ENCODE measurements around the gene LSM12. TPM values are rescaled to one million over a fixed set of nuclear protein-coding genes. Genes with fewer than 3 reads are reported as not detected.
A peak's percentile ranks its signal among the peaks of the same experiment; 100 is the strongest.
"Not testable (repeated sequence)": the region's sequence is repeated elsewhere in the genome, so short reads cannot be mapped to it uniquely, and the experiment has no call there.

Gene LSM12
- polyA plus RNA-seq, 4 donors, result 38.6 to 43.5 (median 40.2) TPM

- DNase-seq (ENCODE audit: low read depth in 4 of 4, low spot score in 2 of 4), result no peak
These were observed 54.1 kb downstream of the LSM12 start for GRCh38 chr17:44012391-44012790.

- no peak for DNase-seq (ENCODE audit: low read depth in 4 of 4, low spot score in 2 of 4)
These were observed 54.6 kb downstream of the LSM12 start for GRCh38 chr17:44011876-44012275.

- DNase-seq (ENCODE audit: low read depth in 4 of 4, low spot score in 2 of 4), result no peak
These were observed 55.4 kb downstream of the LSM12 start for GRCh38 chr17:44010966-44011647.

GRCh38 chr17:44008205-44008909 lies 58.1 kb downstream of the LSM12 start:
- no peak for DNase-seq (ENCODE audit: low read depth in 4 of 4, low spot score in 2 of 4)

GRCh38 chr17:44007346-44008204 lies 58.9 kb downstream of the LSM12 start:
- DNase-seq (ENCODE audit: low read depth in 4 of 4, low spot score in 2 of 4), result no peak

GRCh38 chr17:44006598-44007345 lies 59.7 kb downstream of the LSM12 start:
- peak; percentile 89 to 94 (median 90) for DNase-seq (ENCODE audit: low read depth in 4 of 4, low spot score in 2 of 4)

- no peak for DNase-seq (ENCODE audit: low read depth in 4 of 4, low spot score in 2 of 4)
These were observed 60.2 kb downstream of the LSM12 start for GRCh38 chr17:44006272-44006597.

GRCh38 chr17:44005527-44006271 lies 60.8 kb downstream of the LSM12 start:
- no peak for DNase-seq (ENCODE audit: low read depth in 4 of 4, low spot score in 2 of 4)

GRCh38 chr17:44004761-44005526 lies 61.5 kb downstream of the LSM12 start:
- DNase-seq (ENCODE audit: low read depth in 4 of 4, low spot score in 2 of 4), result no peak

GRCh38 chr17:44004077-44004760 lies 62.3 kb downstream of the LSM12 start, which contains the start of gene NAGS:
Gene NAGS, plus strand, starts transcription at chr17:44004622. Its CDS starts 42 bp downstream, at chr17:44004664.
- DNase-seq (ENCODE audit: low read depth in 4 of 4, low spot score in 2 of 4), result no peak

GRCh38 chr17:44002141-44002848 lies 64.2 kb downstream of the LSM12 start:
- DNase-seq (ENCODE audit: low read depth in 4 of 4, low spot score in 2 of 4), result no peak

- no peak for DNase-seq (ENCODE audit: low read depth in 4 of 4, low spot score in 2 of 4)
These were observed 65.0 kb downstream of the LSM12 start for GRCh38 chr17:44001461-44001920.

- no peak for DNase-seq (ENCODE audit: low read depth in 4 of 4, low spot score in 2 of 4)
These were observed 65.5 kb downstream of the LSM12 start for GRCh38 chr17:44000871-44001460.

GRCh38 chr17:44000141-44000860 lies 66.2 kb downstream of the LSM12 start:
- DNase-seq (ENCODE audit: low read depth in 4 of 4, low spot score in 2 of 4), result no peak

GRCh38 chr17:43999024-43999423 lies 67.4 kb downstream of the LSM12 start:
- DNase-seq (ENCODE audit: low read depth in 4 of 4, low spot score in 2 of 4), result no peak

- DNase-seq (ENCODE audit: low read depth in 4 of 4, low spot score in 2 of 4), result no peak
These were observed 67.9 kb downstream of the LSM12 start for GRCh38 chr17:43998552-43998951.

GRCh38 chr17:43997180-43997579 lies 69.3 kb downstream of the LSM12 start:
- DNase-seq (ENCODE audit: low read depth in 4 of 4, low spot score in 2 of 4), result not testable (repeated sequence)
